K562 (cell line): ENCODE results near the gene PEAR1. TPM values are rescaled to one million over a fixed set of nuclear protein-coding genes. Genes with fewer than 3 reads are reported as not detected.
A peak's percentile ranks its signal among the peaks of the same experiment; 100 is the strongest.

ENCODE experiments used
- ATF7 ChIP-seq: fragments of 450-650 bp; IDR thresholded peaks from 2 replicates; pipeline ENCODE4 v1.7.1; 2014; ENCODE audit warnings: mild to moderate bottlenecking, moderate library complexity
- CBX2 ChIP-seq: fragments of 200-600 bp; sonication (generic); IDR thresholded peaks from one replicate; pipeline ENCODE4 v1.6.1; 2012; ENCODE audit warnings: mild to moderate bottlenecking, low read length, inconsistent platforms; ENCODE audit not compliant: insufficient read depth, poor library complexity, severe bottlenecking
- EGR1 ChIP-seq: fragments of 450-650 bp; conservative IDR thresholded peaks from 2 replicates; pipeline ENCODE4 v1.6.1; 2017; ENCODE audit warnings: mild to moderate bottlenecking
- FUS ChIP-seq: fragments of 200-400 bp; formaldehyde crosslinking; optimal IDR thresholded peaks from 2 replicates; pipeline ENCODE3; 2017; ENCODE audit warnings: low read depth, low read length
- MXI1 ChIP-seq: IDR thresholded peaks from 2 replicates; pipeline ENCODE4 v1.6.1; 2011; ENCODE audit warnings: low read depth, mild to moderate bottlenecking, improper control_type of control experiment, low read length
- NUFIP1 ChIP-seq: fragments of 450-650 bp; IDR thresholded peaks from 2 replicates; pipeline ENCODE4 v1.6.1; 2018; ENCODE audit not compliant: partially characterized antibody
- PHB ChIP-seq: fragments of 250-450 bp; sonication (Bioruptor Pico); IDR thresholded peaks from 2 replicates; pipeline ENCODE4 v1.5.0; 2021
- polyA plus RNA-seq, 8 experiments: library from polyadenylated mRNA; depleted of rRNA in 4 of 8; stranded (reverse) in 5 of 8; unstranded in 3 of 8; fragments of >200 nt; fragmentation: Nextera tagmentation in 2 of 8; fragmentation: Illumina TruSeq in 1 of 8; extraction: Ambion mirVana in 2 of 8; extraction: Trizol in 1 of 8; gene quantifications; 2 replicates each; pipeline versions ENCODE4 v1.2.1 to v1.2.3, GENCODE V29; 2011 to 2014; ENCODE audit warnings: inconsistent platforms in 1 of 8, missing spikeins in 1 of 8
- total RNA-seq, 7 experiments: library from RNA; depleted of rRNA in 6 of 7; stranded (reverse); fragments of >200 nt in 6 of 7; fragmentation: Illumina TruSeq in 2 of 7; extraction: Trizol in 2 of 7; gene quantifications; 2 replicates each; pipeline versions ENCODE4 v1.2.1 to v1.2.3, GENCODE V29; 2011 to 2021; ENCODE audit warnings: low replicate concordance in 1 of 7
- TF ChIP-seq, protein P1 (sequence below): sonication (generic); formaldehyde crosslinking; IDR thresholded peaks from 2 replicates; pipeline ENCODE4 v1.8.0; 2022; ENCODE audit warnings: missing genetic modification reagents, mild to moderate bottlenecking, moderate library complexity, borderline replicate concordance
- TF ChIP-seq, protein P2 (sequence below), 2 experiments: IDR thresholded peaks in 1 of 2; conservative IDR thresholded peaks in 1 of 2; 2 replicates each; pipeline ENCODE4 v1.6.1; 2016; ENCODE audit warnings: low read depth in 2 of 2, mild to moderate bottlenecking in 1 of 2, missing compliant biosample characterization in 1 of 2, missing genetic modification characterization in 1 of 2, moderate library complexity in 1 of 2
- TF ChIP-seq, protein P3 (sequence below): fragments of 250-450 bp; sonication (Bioruptor Pico); IDR thresholded peaks from 2 replicates; pipeline ENCODE4 v1.5.0; 2021; ENCODE audit warnings: mild to moderate bottlenecking, borderline replicate concordance
- TF ChIP-seq, protein P4 (sequence below), 2 experiments: IDR thresholded peaks; 2 replicates each; pipeline ENCODE4 v1.6.1; 2012; ENCODE audit warnings: improper control_type of control experiment in 2 of 2, low read depth in 2 of 2, low read length in 2 of 2, borderline replicate concordance in 1 of 2
- TF ChIP-seq, protein P5 (sequence below): fragments of 250-450 bp; sonication (Bioruptor Pico); IDR thresholded peaks from 2 replicates; pipeline ENCODE4 v1.5.0; 2021
- TF ChIP-seq, protein P6 (sequence below): fragments of 200-800 bp; sonication (Bioruptor generic); IDR thresholded peaks from 2 replicates; pipeline ENCODE4 v1.6.1; 2017; ENCODE audit warnings: missing genetic modification characterization, missing compliant biosample characterization

Gene PEAR1
- total and polyA plus RNA-seq, 9 of the 15 experiments (the other 6 are each of a cell fraction or from before 2014, with no cell fraction given): 0.87 to 13.9 (median 6.1) TPM

DNA sequence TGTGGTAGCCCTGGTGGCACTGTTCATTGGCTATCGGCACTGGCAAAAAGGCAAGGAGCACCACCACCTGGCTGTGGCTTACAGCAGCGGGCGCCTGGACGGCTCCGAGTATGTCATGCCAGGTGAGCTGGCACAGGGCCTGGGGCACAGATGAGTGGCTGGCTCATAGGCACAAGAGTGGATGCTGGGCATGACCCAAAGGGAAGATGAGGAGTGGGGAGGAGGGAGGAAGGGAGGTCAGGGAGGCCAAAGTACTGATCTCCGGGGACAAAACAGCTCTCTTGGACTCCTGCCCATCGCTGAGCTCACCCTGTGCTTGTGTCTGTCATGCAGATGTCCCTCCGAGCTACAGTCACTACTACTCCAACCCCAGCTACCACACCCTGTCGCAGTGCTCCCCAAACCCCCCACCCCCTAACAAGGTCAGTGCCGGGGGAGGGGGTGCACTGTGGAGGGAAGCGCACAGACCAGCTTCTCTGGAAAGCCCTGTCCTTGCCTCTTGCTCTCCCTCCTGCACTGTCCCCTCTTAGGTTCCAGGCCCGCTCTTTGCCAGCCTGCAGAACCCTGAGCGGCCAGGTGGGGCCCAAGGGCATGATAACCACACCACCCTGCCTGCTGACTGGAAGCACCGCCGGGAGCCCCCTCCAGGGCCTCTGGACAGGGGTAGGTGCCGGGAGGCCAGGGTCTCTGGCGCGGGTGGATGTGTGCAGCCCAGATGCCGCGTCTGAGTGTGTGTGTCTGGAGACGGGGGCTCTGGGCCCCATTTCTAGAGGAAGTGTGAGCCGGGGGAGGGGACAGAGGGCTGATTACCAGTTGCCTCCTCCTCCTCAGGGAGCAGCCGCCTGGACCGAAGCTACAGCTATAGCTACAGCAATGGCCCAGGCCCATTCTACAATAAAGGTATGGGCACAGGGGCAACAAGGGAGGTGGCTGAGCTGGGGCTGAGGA lies 19.6 kb downstream of the PEAR1 start (continued):
- TF ChIP-seq, protein P1, sequence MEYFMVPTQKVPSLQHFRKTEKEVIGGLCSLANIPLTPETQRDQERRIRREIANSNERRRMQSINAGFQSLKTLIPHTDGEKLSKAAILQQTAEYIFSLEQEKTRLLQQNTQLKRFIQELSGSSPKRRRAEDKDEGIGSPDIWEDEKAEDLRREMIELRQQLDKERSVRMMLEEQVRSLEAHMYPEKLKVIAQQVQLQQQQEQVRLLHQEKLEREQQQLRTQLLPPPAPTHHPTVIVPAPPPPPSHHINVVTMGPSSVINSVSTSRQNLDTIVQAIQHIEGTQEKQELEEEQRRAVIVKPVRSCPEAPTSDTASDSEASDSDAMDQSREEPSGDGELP (CRISPR knock-in tag): peak; percentile 64; the same call in 1 of the 2 replicates
- TF ChIP-seq PHB (CRISPR knock-in tag) (0 out of 2 replicates have a peak, but pooled peaks have one; percentile 37), ATF7 (peak; percentile 83), NUFIP1 (no peak), EGR1 (0 out of 2 replicates have a peak, but pooled peaks have one; percentile 7), CBX2 (no peak), FUS (no peak), MXI1 (no peak)
- TF ChIP-seq, protein P2, sequence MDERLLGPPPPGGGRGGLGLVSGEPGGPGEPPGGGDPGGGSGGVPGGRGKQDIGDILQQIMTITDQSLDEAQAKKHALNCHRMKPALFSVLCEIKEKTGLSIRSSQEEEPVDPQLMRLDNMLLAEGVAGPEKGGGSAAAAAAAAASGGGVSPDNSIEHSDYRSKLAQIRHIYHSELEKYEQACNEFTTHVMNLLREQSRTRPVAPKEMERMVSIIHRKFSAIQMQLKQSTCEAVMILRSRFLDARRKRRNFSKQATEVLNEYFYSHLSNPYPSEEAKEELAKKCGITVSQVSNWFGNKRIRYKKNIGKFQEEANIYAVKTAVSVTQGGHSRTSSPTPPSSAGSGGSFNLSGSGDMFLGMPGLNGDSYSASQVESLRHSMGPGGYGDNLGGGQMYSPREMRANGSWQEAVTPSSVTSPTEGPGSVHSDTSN (CRISPR knock-in tag; IDR thresholded peaks at IDR 0.05; ENCODE audit: low read depth): no peak
- TF ChIP-seq, protein P2 (tag; conservative IDR thresholded peaks at IDR 0.05; ENCODE audit: low read depth): peak; percentile 65
- TF ChIP-seq, protein P3, sequence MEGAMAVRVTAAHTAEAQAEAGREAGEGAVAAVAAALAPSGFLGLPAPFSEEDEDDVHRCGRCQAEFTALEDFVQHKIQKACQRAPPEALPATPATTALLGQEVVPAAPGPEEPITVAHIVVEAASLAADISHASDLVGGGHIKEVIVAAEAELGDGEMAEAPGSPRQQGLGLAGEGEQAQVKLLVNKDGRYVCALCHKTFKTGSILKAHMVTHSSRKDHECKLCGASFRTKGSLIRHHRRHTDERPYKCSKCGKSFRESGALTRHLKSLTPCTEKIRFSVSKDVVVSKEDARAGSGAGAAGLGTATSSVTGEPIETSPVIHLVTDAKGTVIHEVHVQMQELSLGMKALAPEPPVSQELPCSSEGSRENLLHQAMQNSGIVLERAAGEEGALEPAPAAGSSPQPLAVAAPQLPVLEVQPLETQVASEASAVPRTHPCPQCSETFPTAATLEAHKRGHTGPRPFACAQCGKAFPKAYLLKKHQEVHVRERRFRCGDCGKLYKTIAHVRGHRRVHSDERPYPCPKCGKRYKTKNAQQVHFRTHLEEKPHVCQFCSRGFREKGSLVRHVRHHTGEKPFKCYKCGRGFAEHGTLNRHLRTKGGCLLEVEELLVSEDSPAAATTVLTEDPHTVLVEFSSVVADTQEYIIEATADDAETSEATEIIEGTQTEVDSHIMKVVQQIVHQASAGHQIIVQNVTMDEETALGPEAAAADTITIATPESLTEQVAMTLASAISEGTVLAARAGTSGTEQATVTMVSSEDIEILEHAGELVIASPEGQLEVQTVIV: 0 out of 2 replicates have a peak, but pooled peaks have one; percentile 42
- TF ChIP-seq, protein P4, sequence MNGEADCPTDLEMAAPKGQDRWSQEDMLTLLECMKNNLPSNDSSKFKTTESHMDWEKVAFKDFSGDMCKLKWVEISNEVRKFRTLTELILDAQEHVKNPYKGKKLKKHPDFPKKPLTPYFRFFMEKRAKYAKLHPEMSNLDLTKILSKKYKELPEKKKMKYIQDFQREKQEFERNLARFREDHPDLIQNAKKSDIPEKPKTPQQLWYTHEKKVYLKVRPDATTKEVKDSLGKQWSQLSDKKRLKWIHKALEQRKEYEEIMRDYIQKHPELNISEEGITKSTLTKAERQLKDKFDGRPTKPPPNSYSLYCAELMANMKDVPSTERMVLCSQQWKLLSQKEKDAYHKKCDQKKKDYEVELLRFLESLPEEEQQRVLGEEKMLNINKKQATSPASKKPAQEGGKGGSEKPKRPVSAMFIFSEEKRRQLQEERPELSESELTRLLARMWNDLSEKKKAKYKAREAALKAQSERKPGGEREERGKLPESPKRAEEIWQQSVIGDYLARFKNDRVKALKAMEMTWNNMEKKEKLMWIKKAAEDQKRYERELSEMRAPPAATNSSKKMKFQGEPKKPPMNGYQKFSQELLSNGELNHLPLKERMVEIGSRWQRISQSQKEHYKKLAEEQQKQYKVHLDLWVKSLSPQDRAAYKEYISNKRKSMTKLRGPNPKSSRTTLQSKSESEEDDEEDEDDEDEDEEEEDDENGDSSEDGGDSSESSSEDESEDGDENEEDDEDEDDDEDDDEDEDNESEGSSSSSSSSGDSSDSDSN (IDR thresholded peaks at IDR 0.05; ENCODE audit: borderline replicate concordance in 1 of 2, low read depth in 2 of 2, low read length in 2 of 2): no peak
- TF ChIP-seq, protein P5, sequence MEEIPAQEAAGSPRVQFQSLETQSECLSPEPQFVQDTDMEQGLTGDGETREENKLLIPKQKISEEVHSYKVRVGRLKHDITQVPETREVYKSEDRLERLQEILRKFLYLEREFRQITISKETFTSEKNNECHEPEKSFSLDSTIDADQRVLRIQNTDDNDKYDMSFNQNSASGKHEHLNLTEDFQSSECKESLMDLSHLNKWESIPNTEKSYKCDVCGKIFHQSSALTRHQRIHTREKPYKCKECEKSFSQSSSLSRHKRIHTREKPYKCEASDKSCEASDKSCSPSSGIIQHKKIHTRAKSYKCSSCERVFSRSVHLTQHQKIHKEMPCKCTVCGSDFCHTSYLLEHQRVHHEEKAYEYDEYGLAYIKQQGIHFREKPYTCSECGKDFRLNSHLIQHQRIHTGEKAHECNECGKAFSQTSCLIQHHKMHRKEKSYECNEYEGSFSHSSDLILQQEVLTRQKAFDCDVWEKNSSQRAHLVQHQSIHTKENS (CRISPR knock-in tag): no peak
- TF ChIP-seq, protein P6, sequence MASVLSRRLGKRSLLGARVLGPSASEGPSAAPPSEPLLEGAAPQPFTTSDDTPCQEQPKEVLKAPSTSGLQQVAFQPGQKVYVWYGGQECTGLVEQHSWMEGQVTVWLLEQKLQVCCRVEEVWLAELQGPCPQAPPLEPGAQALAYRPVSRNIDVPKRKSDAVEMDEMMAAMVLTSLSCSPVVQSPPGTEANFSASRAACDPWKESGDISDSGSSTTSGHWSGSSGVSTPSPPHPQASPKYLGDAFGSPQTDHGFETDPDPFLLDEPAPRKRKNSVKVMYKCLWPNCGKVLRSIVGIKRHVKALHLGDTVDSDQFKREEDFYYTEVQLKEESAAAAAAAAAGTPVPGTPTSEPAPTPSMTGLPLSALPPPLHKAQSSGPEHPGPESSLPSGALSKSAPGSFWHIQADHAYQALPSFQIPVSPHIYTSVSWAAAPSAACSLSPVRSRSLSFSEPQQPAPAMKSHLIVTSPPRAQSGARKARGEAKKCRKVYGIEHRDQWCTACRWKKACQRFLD (CRISPR knock-in tag): peak; percentile 50; the same call in 1 of the 2 replicates
